ENCODE results near the gene TMEM192.

TMEM192 gene

DNA sequence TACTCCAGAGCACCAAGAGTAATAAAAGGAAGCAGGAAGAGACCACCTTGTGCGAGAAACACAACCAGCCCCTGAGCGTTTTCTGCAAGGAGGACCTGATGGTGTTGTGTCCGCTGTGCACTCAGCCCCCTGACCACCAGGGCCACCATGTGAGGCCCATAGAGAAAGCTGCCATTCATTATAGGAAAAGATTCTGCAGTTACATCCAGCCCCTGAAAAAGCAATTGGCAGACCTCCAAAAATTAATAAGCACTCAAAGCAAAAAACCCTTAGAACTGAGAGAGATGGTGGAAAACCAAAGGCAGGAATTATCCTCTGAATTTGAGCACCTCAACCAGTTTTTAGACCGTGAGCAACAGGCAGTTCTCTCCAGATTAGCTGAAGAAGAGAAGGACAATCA, 53.3 kb downstream of the TMEM192 start:
- no peaks in the 10 kb centered on the region for H3K4me1 ChIP-seq (ENCODE audit: insufficient read depth, low read length, severe bottlenecking)
- H3K9me2 ChIP-seq (ENCODE audit: low read depth, low read length): no peaks in the 10 kb centered on the region
- no peaks in the 10 kb centered on the region for H3K36me3 ChIP-seq (ENCODE audit: insufficient read depth, low read length)
- H3K9ac ChIP-seq (ENCODE audit: low read length): no peak overlapping the region
- no peak overlapping the region for H3K27ac ChIP-seq (ENCODE audit: low read depth, low read length, poor library complexity, severe bottlenecking)
- no peak overlapping the region for H3K4me2 ChIP-seq (ENCODE audit: low read length)
- no peaks in the 10 kb centered on the region for H3K79me2 ChIP-seq (ENCODE audit: insufficient read depth, low read length)
- H4K20me1 ChIP-seq (ENCODE audit: insufficient read depth, low read length): no peaks in the 10 kb centered on the region
- no peak overlapping the region for H2AFZ ChIP-seq (ENCODE audit: low read length)
- H3K27me3 ChIP-seq (ENCODE audit: insufficient read depth, low read length): no peaks in the 10 kb centered on the region
- no peak for TF ChIP-seq CTCF (IDR thresholded peaks at IDR 0.05; ENCODE audit: low read length)
- no peak for TF ChIP-seq EZH2 (IDR thresholded peaks at IDR 0.05; ENCODE audit: borderline replicate concordance, low read length)
- H3K4me3 ChIP-seq (ENCODE audit: low read depth, low read length, poor library complexity, severe bottlenecking): no peak overlapping the region
- no peaks in the 10 kb centered on the region for H3K9me3 ChIP-seq (ENCODE audit: low read length)
- no peaks in the 10 kb centered on the region for H3F3A ChIP-seq (ENCODE audit: insufficient read depth, low read length)

DNA sequence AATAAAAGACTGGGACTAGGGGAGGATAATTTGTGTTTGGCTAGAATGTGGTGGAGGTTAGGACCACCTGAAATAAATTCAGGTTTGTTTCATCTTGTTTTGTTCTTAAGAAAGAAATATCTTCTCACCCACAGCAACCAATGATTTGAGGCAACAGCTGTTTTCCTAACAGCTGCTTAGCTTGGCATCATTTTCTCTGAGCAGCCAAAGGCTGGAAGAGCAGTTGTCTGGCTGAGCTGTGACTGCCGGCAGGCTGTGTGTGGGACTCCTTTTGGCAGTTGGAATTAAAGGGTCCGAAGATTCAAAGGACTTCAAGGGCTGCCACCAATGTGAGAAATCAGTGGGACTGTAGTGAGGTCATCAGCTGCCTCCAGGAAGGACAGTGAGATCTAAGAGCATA, 54.0 kb downstream of the TMEM192 start:
- Histone ChIP-seq H3K27me3 (ENCODE audit: insufficient read depth, low read length) (no peaks in the 10 kb centered on the region), H4K20me1 (ENCODE audit: insufficient read depth, low read length) (no peaks in the 10 kb centered on the region), H3K4me2 (ENCODE audit: low read length) (no peak overlapping the region), H3K79me2 (ENCODE audit: insufficient read depth, low read length) (no peaks in the 10 kb centered on the region), H3F3A (ENCODE audit: insufficient read depth, low read length) (no peaks in the 10 kb centered on the region), H3K36me3 (ENCODE audit: insufficient read depth, low read length) (no peaks in the 10 kb centered on the region), H3K27ac (ENCODE audit: low read depth, low read length, poor library complexity, severe bottlenecking) (no peak overlapping the region), H3K4me3 (ENCODE audit: low read depth, low read length, poor library complexity, severe bottlenecking) (no peak overlapping the region), H3K9ac (ENCODE audit: low read length) (no peak overlapping the region), H3K9me2 (ENCODE audit: low read depth, low read length) (no peaks in the 10 kb centered on the region), H3K9me3 (ENCODE audit: low read length) (no peaks in the 10 kb centered on the region), H3K4me1 (ENCODE audit: insufficient read depth, low read length, severe bottlenecking) (no peaks in the 10 kb centered on the region), H2AFZ (ENCODE audit: low read length) (no peak overlapping the region)
- no peak for TF ChIP-seq CTCF (IDR thresholded peaks at IDR 0.05; ENCODE audit: low read length)
- no peak for TF ChIP-seq EZH2 (IDR thresholded peaks at IDR 0.05; ENCODE audit: borderline replicate concordance, low read length)

GRCh38 chr4:165055601-165056000, 57.1 kb downstream of the TMEM192 start:
- no peak overlapping the region for H3K27ac ChIP-seq (ENCODE audit: low read depth, low read length, poor library complexity, severe bottlenecking)
- H3K4me3 ChIP-seq (ENCODE audit: low read depth, low read length, poor library complexity, severe bottlenecking): no peak overlapping the region
- H3K9me3 ChIP-seq (ENCODE audit: low read length): no peaks in the 10 kb centered on the region
- no peak overlapping the region for H2AFZ ChIP-seq (ENCODE audit: low read length)
- no peaks in the 10 kb centered on the region for H3K4me1 ChIP-seq (ENCODE audit: insufficient read depth, low read length, severe bottlenecking)
- TF ChIP-seq EZH2 (IDR thresholded peaks at IDR 0.05; ENCODE audit: borderline replicate concordance, low read length): no peak
- no peak for TF ChIP-seq CTCF (IDR thresholded peaks at IDR 0.05; ENCODE audit: low read length)
- no peaks in the 10 kb centered on the region for H3K9me2 ChIP-seq (ENCODE audit: low read depth, low read length)
- no peaks in the 10 kb centered on the region for H3K79me2 ChIP-seq (ENCODE audit: insufficient read depth, low read length)
- no peaks in the 10 kb centered on the region for H4K20me1 ChIP-seq (ENCODE audit: insufficient read depth, low read length)
- no peaks in the 10 kb centered on the region for H3F3A ChIP-seq (ENCODE audit: insufficient read depth, low read length)
- H3K36me3 ChIP-seq (ENCODE audit: insufficient read depth, low read length): no peaks in the 10 kb centered on the region
- no peak overlapping the region for H3K4me2 ChIP-seq (ENCODE audit: low read length)
- no peak overlapping the region for H3K9ac ChIP-seq (ENCODE audit: low read length)
- no peaks in the 10 kb centered on the region for H3K27me3 ChIP-seq (ENCODE audit: insufficient read depth, low read length)

Measured in OCI-LY1 (cell line).